Measurements from ENCODE around the gene TOR2A. TPM values are rescaled to one million over a fixed set of nuclear protein-coding genes. Genes with fewer than 3 reads are reported as not detected.

Gene TOR2A
- total and polyA plus RNA-seq, 2 donors (not counting 3 experiments of a cell fraction or from before 2014, with no cell fraction given), result 19.3 to 23.9 TPM

GRCh38 chr9:127751269-127752054 lies 16.4 kb upstream of the TOR2A start:
- dilution Hi-C loops (cut with MboI; ENCODE audit: extremely low pct_ligation_motif_present, low sequenced_read_pairs) (no loop called here), intact Hi-C loops (cut with micrococcal nuclease) (no loop called here)
- Histone ChIP-seq H3K4me3 (replicated peaks in 1 of 3; ENCODE audit: insufficient read depth in 1 of 3, low read depth in 1 of 3, low read length in 3 of 3) (no peak overlapping the region), H3K4me1 (ENCODE audit: control insufficient read depth, extremely low read depth, insufficient read depth, low read length) (peaks cover 12% of the 10 kb centered on the region), H3K4me2 (ENCODE audit: insufficient read depth, low read length) (no peak overlapping the region), H2AFZ (ENCODE audit: low read depth, low read length) (no peak overlapping the region), H4K20me1 (replicated peaks; ENCODE audit: control insufficient read depth, extremely low read depth, insufficient read depth, low read length) (peaks cover 3% of the 10 kb centered on the region), H3K79me2 (ENCODE audit: control insufficient read depth, insufficient read depth, low read length) (peaks cover 35% of the 10 kb centered on the region), H3K27ac (ENCODE audit: insufficient read depth, low read depth, low read length) (no peak overlapping the region), H3K36me3 (ENCODE audit: control insufficient read depth in 2 of 2, extremely low read depth in 1 of 2, insufficient read depth in 2 of 2, low read length in 2 of 2) (peaks cover 27 to 48% of the 10 kb centered on the region in 2 experiments), H3K27me3 (ENCODE audit: control insufficient read depth in 2 of 2, insufficient read depth in 2 of 2, low read length in 2 of 2) (no peaks in the 10 kb centered on the region), H3K9me3 (replicated peaks; ENCODE audit: control insufficient read depth, insufficient read depth, low read length) (no peaks in the 10 kb centered on the region), H3K9ac (replicated peaks; ENCODE audit: extremely low read depth, insufficient read depth, low read length) (no peak overlapping the region), H3K9me1 (replicated peaks; ENCODE audit: control insufficient read depth, extremely low read depth, insufficient read depth, low read length) (no peaks in the 10 kb centered on the region)
- peak; percentile 61 for FAIRE-seq
- CTCF ChIA-PET, result interaction anchor here (1.2 to 1.4 kb wide), 3 partner anchors 12 to 17 kb away, joined by 3 to 4 read pairs (median 3); partner anchors contain the start of gene TOR2A
- DNase-seq (ENCODE audit: low read depth, low spot score), result no peak
- POLR2A ChIA-PET, result no interaction called here
- TF ChIP-seq, protein P1, sequence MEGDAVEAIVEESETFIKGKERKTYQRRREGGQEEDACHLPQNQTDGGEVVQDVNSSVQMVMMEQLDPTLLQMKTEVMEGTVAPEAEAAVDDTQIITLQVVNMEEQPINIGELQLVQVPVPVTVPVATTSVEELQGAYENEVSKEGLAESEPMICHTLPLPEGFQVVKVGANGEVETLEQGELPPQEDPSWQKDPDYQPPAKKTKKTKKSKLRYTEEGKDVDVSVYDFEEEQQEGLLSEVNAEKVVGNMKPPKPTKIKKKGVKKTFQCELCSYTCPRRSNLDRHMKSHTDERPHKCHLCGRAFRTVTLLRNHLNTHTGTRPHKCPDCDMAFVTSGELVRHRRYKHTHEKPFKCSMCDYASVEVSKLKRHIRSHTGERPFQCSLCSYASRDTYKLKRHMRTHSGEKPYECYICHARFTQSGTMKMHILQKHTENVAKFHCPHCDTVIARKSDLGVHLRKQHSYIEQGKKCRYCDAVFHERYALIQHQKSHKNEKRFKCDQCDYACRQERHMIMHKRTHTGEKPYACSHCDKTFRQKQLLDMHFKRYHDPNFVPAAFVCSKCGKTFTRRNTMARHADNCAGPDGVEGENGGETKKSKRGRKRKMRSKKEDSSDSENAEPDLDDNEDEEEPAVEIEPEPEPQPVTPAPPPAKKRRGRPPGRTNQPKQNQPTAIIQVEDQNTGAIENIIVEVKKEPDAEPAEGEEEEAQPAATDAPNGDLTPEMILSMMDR (IDR thresholded peaks at IDR 0.05; ENCODE audit: extremely low read depth in 1 of 2, insufficient read depth in 1 of 2, low read depth in 1 of 2, low read length in 2 of 2), result no peak
- TF ChIP-seq POLR2A (IDR thresholded peaks at IDR 0.05; ENCODE audit: low read depth, low read length), result peak; percentile 34
- BruUV-seq (replicated peaks), result no TSS peak

GRCh38 chr9:127749090-127749787 lies 14.1 kb upstream of the TOR2A start:
- no TSS peak for BruUV-seq (replicated peaks)
- Histone ChIP-seq H4K20me1 (replicated peaks; ENCODE audit: control insufficient read depth, extremely low read depth, insufficient read depth, low read length) (peaks cover 3% of the 10 kb centered on the region), H3K27me3 (ENCODE audit: control insufficient read depth in 2 of 2, insufficient read depth in 2 of 2, low read length in 2 of 2) (no peaks in the 10 kb centered on the region), H3K79me2 (ENCODE audit: control insufficient read depth, insufficient read depth, low read length) (peaks cover 22% of the 10 kb centered on the region), H3K4me2 (ENCODE audit: insufficient read depth, low read length) (no peak overlapping the region), H2AFZ (ENCODE audit: low read depth, low read length) (no peak overlapping the region), H3K36me3 (ENCODE audit: control insufficient read depth in 2 of 2, extremely low read depth in 1 of 2, insufficient read depth in 2 of 2, low read length in 2 of 2) (peaks cover 39 to 64% of the 10 kb centered on the region in 2 experiments), H3K4me3 (replicated peaks in 1 of 3; ENCODE audit: insufficient read depth in 1 of 3, low read depth in 1 of 3, low read length in 3 of 3) (no peak overlapping the region), H3K4me1 (ENCODE audit: control insufficient read depth, extremely low read depth, insufficient read depth, low read length) (no peaks in the 10 kb centered on the region), H3K9ac (replicated peaks; ENCODE audit: extremely low read depth, insufficient read depth, low read length) (no peak overlapping the region), H3K27ac (ENCODE audit: insufficient read depth, low read depth, low read length) (no peak overlapping the region), H3K9me3 (replicated peaks; ENCODE audit: control insufficient read depth, insufficient read depth, low read length) (no peaks in the 10 kb centered on the region), H3K9me1 (replicated peaks; ENCODE audit: control insufficient read depth, extremely low read depth, insufficient read depth, low read length) (no peaks in the 10 kb centered on the region)
- dilution Hi-C loops (cut with MboI; ENCODE audit: extremely low pct_ligation_motif_present, low sequenced_read_pairs) (no loop called here), intact Hi-C loops (cut with micrococcal nuclease) (no loop called here)
- POLR2A ChIA-PET, result no interaction called here
- no peak for TF ChIP-seq FOS (IDR thresholded peaks at IDR 0.05; ENCODE audit: borderline replicate concordance, insufficient read depth, low read length)
- no peak for TF ChIP-seq JUN (IDR thresholded peaks at IDR 0.05; ENCODE audit: borderline replicate concordance, insufficient read depth, insufficient read length, low read depth)
- TF ChIP-seq POLR2AphosphoS5 (IDR thresholded peaks at IDR 0.05; ENCODE audit: insufficient read depth, low read depth, low read length), result no peak
- TF ChIP-seq POLR2A (IDR thresholded peaks at IDR 0.05; ENCODE audit: low read depth, low read length), result no peak
- TF ChIP-seq, protein P2, sequence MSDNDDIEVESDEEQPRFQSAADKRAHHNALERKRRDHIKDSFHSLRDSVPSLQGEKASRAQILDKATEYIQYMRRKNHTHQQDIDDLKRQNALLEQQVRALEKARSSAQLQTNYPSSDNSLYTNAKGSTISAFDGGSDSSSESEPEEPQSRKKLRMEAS (IDR thresholded peaks at IDR 0.05; ENCODE audit: insufficient read depth, insufficient read length), result no peak
- TF ChIP-seq EZH2 (IDR thresholded peaks at IDR 0.05; ENCODE audit: borderline replicate concordance, low read depth, low read length, severe bottlenecking), result no peak
- TF ChIP-seq, protein P1 (IDR thresholded peaks at IDR 0.05; ENCODE audit: extremely low read depth in 1 of 2, insufficient read depth in 1 of 2, low read depth in 1 of 2, low read length in 2 of 2), result no peak
- TF ChIP-seq GATA2 (IDR thresholded peaks at IDR 0.05; ENCODE audit: insufficient read depth, insufficient read length, low read depth, low read length), result no peak
- no peak for TF ChIP-seq MYC (IDR thresholded peaks at IDR 0.05; ENCODE audit: low read depth, low read length)
- FAIRE-seq (no peak), DNase-seq (ENCODE audit: low read depth, low spot score) (no peak)
- CTCF ChIA-PET, result no interaction called here

Measured in endothelial cell of umbilical vein (primary cell).